Spleen (tissue), 11 donors: ENCODE data around the gene CIC. TPM values are rescaled to one million over a fixed set of nuclear protein-coding genes. Genes with fewer than 3 reads are reported as not detected.

Experiments used
- DNase-seq: peaks from one replicate; pipeline ENCODE4 v3.0.0-alpha.2; 2020
- H3K27ac ChIP-seq, 8 donors: fragments of 200-600 bp; sonication (generic) in 7 of 8; 1 replicate in 4 of 8; 2 replicates in 4 of 8; pipeline versions ENCODE4 v1.5.0 to v1.8.0; 2016 to 2021; ENCODE audit warnings: inconsistent platforms in 4 of 8, mild to moderate bottlenecking in 4 of 8, moderate library complexity in 1 of 8
- H3K27me3 ChIP-seq, 7 donors: fragments of 200-600 bp; sonication (generic) in 6 of 7; replicated peaks in 1 of 7; 1 replicate in 4 of 7; 2 replicates in 3 of 7; pipeline versions ENCODE4 v1.5.0 to v1.8.0; 2016 to 2021; ENCODE audit warnings: inconsistent platforms in 3 of 7, mild to moderate bottlenecking in 1 of 7
- H3K36me3 ChIP-seq, 6 donors: fragments of 200-600 bp; sonication (generic) in 5 of 6; 1 replicate in 4 of 6; 2 replicates in 2 of 6; pipeline versions ENCODE4 v1.5.0 to v1.8.0; 2016 to 2021; ENCODE audit warnings: inconsistent platforms in 2 of 6
- H3K4me1 ChIP-seq, 6 donors: fragments of 200-600 bp; sonication (generic) in 5 of 6; 1 replicate in 3 of 6; 2 replicates in 3 of 6; pipeline versions ENCODE4 v1.5.0 to v1.8.0; 2016 to 2021; ENCODE audit warnings: inconsistent platforms in 3 of 6
- H3K4me3 ChIP-seq, 8 donors: fragments of 200-600 bp; sonication (generic) in 7 of 8; 1 replicate in 4 of 8; 2 replicates in 4 of 8; pipeline versions ENCODE4 v1.5.0 to v1.8.0; 2016 to 2021; ENCODE audit warnings: inconsistent platforms in 4 of 8, mild to moderate bottlenecking in 4 of 8, moderate library complexity in 2 of 8
- H3K9me3 ChIP-seq, 8 donors: fragments of 200-600 bp; sonication (generic) in 7 of 8; 1 replicate in 4 of 8; 2 replicates in 4 of 8; pipeline versions ENCODE4 v1.5.0 to v1.8.0; 2016 to 2021; ENCODE audit warnings: inconsistent platforms in 4 of 8
- POLR2A ChIP-seq, 3 donors: fragments of 450-650 bp; IDR thresholded peaks; one replicate each; pipeline ENCODE4 v1.5.1; 2017; ENCODE audit warnings: antibody characterized with exemption in 3 of 3, mild to moderate bottlenecking in 1 of 3
- POLR2AphosphoS5 ChIP-seq, 3 donors: sonication (generic); formaldehyde crosslinking; IDR thresholded peaks; one replicate each; pipeline ENCODE4 v1.5.1; 2017; ENCODE audit warnings: antibody characterized with exemption in 3 of 3
- WGBS, 5 donors: extraction: QIAGEN DNeasy Blood & Tissue Kit in 3 of 5; methylation state at CpG; one replicate each; pipeline versions ENCODE4 v1.1.5 to v1.1.7; 2013 to 2018; 5-methylcytosine and 5-hydroxymethylcytosine counted together
- intact Hi-C: fragments of 100-400 bp; cut with DNase I; formaldehyde crosslinking; loops from one replicate; pipeline ENCODE4 v1.15.0; 2023; ENCODE audit warnings: low total_unique reads
- polyA plus RNA-seq, 3 donors: library from polyadenylated mRNA; stranded (reverse); fragments of 200-250 nt; gene quantifications; one replicate each; pipeline ENCODE4 v1.2.1, GENCODE V29; 2013
- total RNA-seq, 7 donors: library from RNA; depleted of rRNA in 3 of 7; stranded (reverse); fragments of >200 nt in 3 of 7; fragmentation: NEBNext Ultra II Directional in 4 of 7; extraction: Animal tissue kit (Norgen Biotek cat#: 25700) in 4 of 7; gene quantifications; one replicate each; pipeline versions ENCODE4 v1.1.0 to v1.2.1, GENCODE V29; 2016 to 2021
- TF ChIP-seq, protein P1 (sequence below), 11 experiments: fragments of 200-600 bp in 7 of 11; fragments of 450-650 bp in 4 of 11; sonication (generic) in 4 of 11; IDR thresholded peaks in 8 of 11; conservative IDR thresholded peaks in 3 of 11; 1 replicate in 7 of 11; 2 replicates in 4 of 11; pipeline versions ENCODE4 v1.4.0 to v1.8.0; 2016 to 2021; ENCODE audit warnings: antibody characterized with exemption in 11 of 11, inconsistent platforms in 4 of 11, mild to moderate bottlenecking in 1 of 11
- donor health status: healthy with polysubstance abuse.
- donor health status: DM: no; HTN: no; CAD: no; lungs with moderate emphysema.
- donor health status: DM: no; HTN: no; CAD: no.
- donor health status: Bipolar disorder and iron deficiency.
- donor health status: healthy.
- donor health status: DM: no; HTN: no; CAD: no.
- donor health status: DM: yes; HTN: yes; CAD: no.

CIC gene
- total and polyA plus RNA-seq, 10 donors, result 12.5 to 100 (median 69.8) TPM

DNA sequence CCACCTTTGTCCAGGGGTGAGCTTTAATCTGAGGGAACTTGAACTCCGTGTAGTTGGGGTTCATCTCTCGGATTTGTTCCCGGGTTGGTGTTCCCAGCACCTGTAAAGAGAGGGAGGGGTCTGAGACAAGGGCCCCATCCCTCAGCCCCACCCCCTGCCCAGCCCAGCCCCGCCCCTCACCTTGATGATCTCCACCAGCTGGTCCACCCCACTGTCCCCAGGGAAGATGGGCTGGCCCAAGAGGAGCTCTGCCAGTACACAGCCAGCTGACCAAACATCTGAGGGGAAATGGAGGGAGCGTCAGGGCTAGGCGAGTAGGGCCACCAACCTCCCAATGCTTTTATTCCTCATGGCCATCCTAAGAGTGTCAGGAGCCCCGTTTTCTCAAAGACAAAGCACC lies 35.9 kb upstream of the CIC start:
- Histone ChIP-seq H3K4me1 (peaks cover 0 to 32% (median 4%) of the 10 kb centered on the region in 6 donors), H3K36me3 (peaks cover 4 to 100% (median 90%) of the 10 kb centered on the region in 6 donors), H3K9me3 (no peaks in the 10 kb centered on the region), H3K27me3 (no peaks in the 10 kb centered on the region), H3K27ac (no peak overlapping the region), H3K4me3 (no peak overlapping the region)
- DNase-seq, result no peak
- WGBS, 5 donors, result 70 to 90% (median 84%) methylated on average over 2 to 7 of the region's 7 CpGs
- intact Hi-C loops, result no loop called here
- TF ChIP-seq POLR2AphosphoS5 (IDR thresholded peaks at IDR 0.05), result no peak
- TF ChIP-seq POLR2A (IDR thresholded peaks at IDR 0.05), result no peak
- TF ChIP-seq, protein P1, sequence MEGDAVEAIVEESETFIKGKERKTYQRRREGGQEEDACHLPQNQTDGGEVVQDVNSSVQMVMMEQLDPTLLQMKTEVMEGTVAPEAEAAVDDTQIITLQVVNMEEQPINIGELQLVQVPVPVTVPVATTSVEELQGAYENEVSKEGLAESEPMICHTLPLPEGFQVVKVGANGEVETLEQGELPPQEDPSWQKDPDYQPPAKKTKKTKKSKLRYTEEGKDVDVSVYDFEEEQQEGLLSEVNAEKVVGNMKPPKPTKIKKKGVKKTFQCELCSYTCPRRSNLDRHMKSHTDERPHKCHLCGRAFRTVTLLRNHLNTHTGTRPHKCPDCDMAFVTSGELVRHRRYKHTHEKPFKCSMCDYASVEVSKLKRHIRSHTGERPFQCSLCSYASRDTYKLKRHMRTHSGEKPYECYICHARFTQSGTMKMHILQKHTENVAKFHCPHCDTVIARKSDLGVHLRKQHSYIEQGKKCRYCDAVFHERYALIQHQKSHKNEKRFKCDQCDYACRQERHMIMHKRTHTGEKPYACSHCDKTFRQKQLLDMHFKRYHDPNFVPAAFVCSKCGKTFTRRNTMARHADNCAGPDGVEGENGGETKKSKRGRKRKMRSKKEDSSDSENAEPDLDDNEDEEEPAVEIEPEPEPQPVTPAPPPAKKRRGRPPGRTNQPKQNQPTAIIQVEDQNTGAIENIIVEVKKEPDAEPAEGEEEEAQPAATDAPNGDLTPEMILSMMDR (IDR thresholded peaks at IDR 0.05 in 8 of 11, conservative IDR thresholded peaks at IDR 0.05 in 3 of 11), result no peak

- 78 to 98% (median 89%) methylated on average over 6 of the region's 6 CpGs for WGBS, 5 donors
- no peak overlapping the region for H3K4me3 ChIP-seq
- no peak overlapping the region for H3K27ac ChIP-seq
- no peaks in the 10 kb centered on the region for H3K27me3 ChIP-seq
- no peaks in the 10 kb centered on the region for H3K9me3 ChIP-seq
- intact Hi-C loops, result no loop called here
- TF ChIP-seq POLR2AphosphoS5 (IDR thresholded peaks at IDR 0.05) (no peak), POLR2A (IDR thresholded peaks at IDR 0.05) (no peak)
- TF ChIP-seq, protein P1 (IDR thresholded peaks at IDR 0.05 in 8 of 11, conservative IDR thresholded peaks at IDR 0.05 in 3 of 11), result no peak
- DNase-seq, result no peak
- H3K36me3 ChIP-seq, result peaks cover 4 to 99% (median 85%) of the 10 kb centered on the region in 6 donors
- H3K4me1 ChIP-seq, result peaks cover 0 to 34% (median 4%) of the 10 kb centered on the region in 6 donors
These were observed 35.3 kb upstream of the CIC start for GRCh38 chr19:42233678-42234292.

- WGBS, 5 donors, result 94 to 98% (median 97%) methylated on average over 9 to 11 of the region's 11 CpGs
- intact Hi-C loops, result no loop called here
- H3K27ac ChIP-seq, result no peak overlapping the region
- no peak for TF ChIP-seq POLR2A (IDR thresholded peaks at IDR 0.05)
- peak in 1 of 3 donors; percentile 40 for TF ChIP-seq POLR2AphosphoS5 (IDR thresholded peaks at IDR 0.05)
- peaks cover 4 to 99% (median 82%) of the 10 kb centered on the region in 6 donors for H3K36me3 ChIP-seq
- H3K4me1 ChIP-seq, result peaks cover 0 to 34% (median 9%) of the 10 kb centered on the region in 6 donors
- H3K9me3 ChIP-seq, result no peaks in the 10 kb centered on the region
- no peaks in the 10 kb centered on the region for H3K27me3 ChIP-seq
- H3K4me3 ChIP-seq, result no peak overlapping the region
- DNase-seq, result no peak
These were observed 34.7 kb upstream of the CIC start for GRCh38 chr19:42234364-42234763.

DNA sequence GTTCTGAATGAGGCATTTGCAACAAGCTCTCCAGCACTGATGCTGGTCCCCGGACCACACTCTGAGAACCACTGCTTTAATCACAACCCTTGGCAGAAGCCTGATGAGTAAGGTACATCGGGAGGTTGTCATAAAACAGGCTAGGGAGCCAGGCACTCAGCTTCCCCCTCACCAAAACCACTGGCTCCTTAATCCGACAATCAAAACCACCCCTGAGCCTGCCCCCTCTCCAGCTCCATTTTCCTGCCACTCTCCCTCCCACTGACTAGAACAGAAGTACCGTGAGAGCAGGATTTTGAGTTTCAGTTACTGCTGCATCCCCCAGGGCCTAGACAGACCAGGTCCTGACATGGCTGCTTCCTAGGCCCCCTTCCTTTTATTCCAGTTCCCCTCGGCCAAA lies 33.9 kb upstream of the CIC start:
- intact Hi-C loops, result no loop called here
- TF ChIP-seq, protein P1 (IDR thresholded peaks at IDR 0.05 in 8 of 11, conservative IDR thresholded peaks at IDR 0.05 in 3 of 11), result no peak
- TF ChIP-seq POLR2AphosphoS5 (IDR thresholded peaks at IDR 0.05), result no peak
- TF ChIP-seq POLR2A (IDR thresholded peaks at IDR 0.05), result no peak
- Histone ChIP-seq H3K27ac (no peak overlapping the region), H3K4me1 (peaks cover 0 to 34% (median 17%) of the 10 kb centered on the region in 6 donors), H3K27me3 (no peaks in the 10 kb centered on the region), H3K4me3 (no peak overlapping the region), H3K9me3 (no peaks in the 10 kb centered on the region), H3K36me3 (peaks cover 4 to 99% (median 77%) of the 10 kb centered on the region in 6 donors)
- no peak for DNase-seq
- WGBS, 5 donors, result 73 to 93% (median 82%) methylated on average over 5 of the region's 5 CpGs
